ENCODE measurements around the gene HES6.
A peak's percentile ranks its signal among the peaks of the same experiment; 100 is the strongest.

Gene HES6

DNA sequence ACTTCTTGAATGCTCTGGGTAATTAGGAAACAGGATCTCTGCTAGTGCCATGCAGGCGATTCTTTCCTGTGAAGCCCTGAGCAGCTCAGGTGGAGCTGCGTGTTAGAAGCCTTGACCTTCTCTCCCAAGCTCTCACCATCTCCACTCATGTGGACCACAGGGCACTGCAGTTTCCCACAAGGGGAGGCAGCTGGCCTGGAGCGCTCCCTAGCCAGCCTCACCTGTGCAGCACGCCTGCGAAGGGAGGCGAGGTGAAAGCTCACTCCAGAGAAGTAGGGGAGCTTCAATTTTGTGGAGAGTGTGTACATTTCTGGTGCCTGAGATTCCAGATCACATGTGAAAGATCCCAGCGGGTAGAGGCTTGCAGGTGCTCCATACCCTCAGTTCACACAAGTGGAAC lies 11.1 kb upstream of the HES6 start:
- peaks cover 78% of the 10 kb centered on the region for H3K36me3 ChIP-seq (ENCODE audit: insufficient read depth, low read length)

DNA sequence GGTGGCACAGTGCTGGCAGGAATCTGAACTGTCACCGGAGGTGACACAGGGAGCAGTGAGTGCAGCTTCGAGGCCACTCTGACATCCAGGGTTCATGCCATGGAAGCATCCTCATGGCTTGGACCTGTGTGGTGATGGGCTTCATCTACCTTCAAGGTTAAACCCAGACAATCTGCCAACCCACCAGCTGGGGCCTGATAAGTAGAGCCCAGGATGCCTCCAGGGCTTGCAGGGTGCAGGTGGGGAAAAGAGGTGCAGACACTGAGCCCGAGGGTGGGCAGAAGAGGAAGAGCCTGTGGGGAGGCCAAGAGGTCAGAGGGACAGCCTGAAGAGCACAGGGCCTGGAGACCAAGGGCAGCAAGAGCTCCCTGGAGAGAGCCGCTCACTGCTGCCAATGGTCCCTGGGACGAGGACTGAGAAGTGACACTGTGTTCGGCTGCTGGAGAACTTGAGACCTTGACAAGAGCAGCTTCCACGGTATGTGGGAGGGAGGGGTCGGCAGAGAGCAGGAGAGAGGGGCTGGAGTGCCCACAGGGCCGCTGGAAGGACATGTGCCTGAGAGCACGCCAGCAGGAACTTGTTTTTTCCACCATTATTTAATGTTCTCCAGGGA lies 8.1 kb upstream of the HES6 start:
- H3K9me3 ChIP-seq (ENCODE audit: low read length): no peaks in the 10 kb centered on the region
- H3K27ac ChIP-seq (ENCODE audit: low read depth, low read length): no peak overlapping the region
- H3K9ac ChIP-seq (ENCODE audit: low read length): no peak overlapping the region
- no peaks in the 10 kb centered on the region for H3K27me3 ChIP-seq (ENCODE audit: control insufficient read depth in 1 of 2, insufficient read depth in 2 of 2, low read length in 2 of 2)
- no peak overlapping the region for H3K4me3 ChIP-seq (ENCODE audit: low read depth in 1 of 2, low read length in 2 of 2)
- H3K4me1 ChIP-seq (ENCODE audit: insufficient read depth, low read length): peaks cover 8% of the 10 kb centered on the region
- peaks cover 55% of the 10 kb centered on the region for H3K36me3 ChIP-seq (ENCODE audit: insufficient read depth, low read length)

More for the DNA sequence above, 11.1 kb upstream of the HES6 start:
- H3K4me3 ChIP-seq (ENCODE audit: low read depth in 1 of 2, low read length in 2 of 2): no peak overlapping the region
- no peaks in the 10 kb centered on the region for H3K4me1 ChIP-seq (ENCODE audit: insufficient read depth, low read length)
- H3K27me3 ChIP-seq (ENCODE audit: control insufficient read depth in 1 of 2, insufficient read depth in 2 of 2, low read length in 2 of 2): no peaks in the 10 kb centered on the region
- H3K9ac ChIP-seq (ENCODE audit: low read length): no peak overlapping the region
- no peak overlapping the region for H3K27ac ChIP-seq (ENCODE audit: low read depth, low read length)
- no peaks in the 10 kb centered on the region for H3K9me3 ChIP-seq (ENCODE audit: low read length)

DNA sequence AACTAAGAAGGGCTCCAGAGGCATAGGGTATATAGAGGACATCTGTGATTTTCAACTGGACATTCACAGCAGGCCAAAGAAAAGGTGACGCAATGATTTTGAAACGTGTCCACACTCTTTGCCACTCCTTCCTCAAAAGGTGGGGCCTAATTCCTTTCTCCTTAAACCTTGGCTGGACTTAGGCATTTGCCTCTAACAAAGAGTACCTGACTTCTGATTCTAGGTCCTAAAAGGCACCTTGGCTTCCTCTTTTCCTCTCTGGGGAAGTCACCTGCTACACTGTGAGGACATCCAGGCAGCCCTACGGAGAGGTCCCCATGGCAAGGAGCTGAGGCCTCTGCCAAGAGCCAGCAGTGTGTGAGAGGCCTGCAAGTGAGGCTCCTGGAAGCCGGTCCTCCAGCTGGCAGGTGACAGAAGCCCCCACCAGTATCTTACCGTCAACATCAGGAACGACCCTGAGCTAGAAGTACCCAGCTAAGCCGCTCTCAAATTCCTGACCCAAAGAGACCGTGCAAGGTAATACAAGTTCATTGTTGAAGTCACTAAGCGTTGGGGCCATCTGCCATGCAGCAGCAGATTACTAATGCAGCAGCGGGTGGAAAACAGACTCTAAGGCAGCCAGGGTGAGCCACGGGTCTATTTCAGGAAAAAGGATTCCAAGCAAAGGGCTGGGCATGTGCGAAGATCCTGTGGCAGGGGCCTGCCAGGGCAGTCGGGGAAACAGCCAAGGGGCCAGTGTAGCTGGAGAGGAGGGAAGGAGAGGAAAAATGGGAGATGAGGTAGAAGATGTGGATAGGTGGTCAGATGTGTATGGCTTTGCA lies 7.4 kb upstream of the HES6 start:
- Histone ChIP-seq H3K4me1 (ENCODE audit: insufficient read depth, low read length) (peaks cover 16% of the 10 kb centered on the region), H3K9me3 (ENCODE audit: low read length) (no peaks in the 10 kb centered on the region), H3K4me3 (ENCODE audit: low read depth in 1 of 2, low read length in 2 of 2) (no peak overlapping the region), H3K27ac (ENCODE audit: low read depth, low read length) (no peak overlapping the region), H3K9ac (ENCODE audit: low read length) (no peak overlapping the region), H3K36me3 (ENCODE audit: insufficient read depth, low read length) (peaks cover 47% of the 10 kb centered on the region), H3K27me3 (ENCODE audit: control insufficient read depth in 1 of 2, insufficient read depth in 2 of 2, low read length in 2 of 2) (no peaks in the 10 kb centered on the region)

DNA sequence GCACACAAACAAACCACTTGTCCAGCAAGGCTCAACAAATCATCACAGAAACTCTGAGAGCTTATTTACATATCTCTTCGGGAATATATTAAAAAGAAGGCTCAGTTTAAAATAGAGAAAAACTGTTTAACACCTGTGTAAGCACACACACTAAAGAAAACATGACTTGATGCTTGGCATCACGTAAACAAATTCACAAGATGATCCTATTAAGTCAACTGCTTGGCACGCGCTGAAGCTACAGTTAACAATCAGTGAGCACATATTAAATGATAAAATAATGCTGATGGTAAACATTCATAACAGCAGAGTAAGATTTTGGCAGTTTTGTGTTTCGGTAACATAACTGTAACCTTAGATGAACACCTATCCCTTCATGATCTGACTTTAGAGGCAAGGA lies 4.3 kb upstream of the HES6 start:
- no peak overlapping the region for H3K27ac ChIP-seq (ENCODE audit: low read depth, low read length)
- peaks cover 24% of the 10 kb centered on the region for H3K36me3 ChIP-seq (ENCODE audit: insufficient read depth, low read length)
- no peak overlapping the region for H3K4me3 ChIP-seq (ENCODE audit: low read depth in 1 of 2, low read length in 2 of 2)
- no peaks in the 10 kb centered on the region for H3K27me3 ChIP-seq (ENCODE audit: control insufficient read depth in 1 of 2, insufficient read depth in 2 of 2, low read length in 2 of 2)
- H3K4me1 ChIP-seq (ENCODE audit: insufficient read depth, low read length): peaks cover 26% of the 10 kb centered on the region
- H3K9me3 ChIP-seq (ENCODE audit: low read length): no peaks in the 10 kb centered on the region
- H3K9ac ChIP-seq (ENCODE audit: low read length): no peak overlapping the region

DNA sequence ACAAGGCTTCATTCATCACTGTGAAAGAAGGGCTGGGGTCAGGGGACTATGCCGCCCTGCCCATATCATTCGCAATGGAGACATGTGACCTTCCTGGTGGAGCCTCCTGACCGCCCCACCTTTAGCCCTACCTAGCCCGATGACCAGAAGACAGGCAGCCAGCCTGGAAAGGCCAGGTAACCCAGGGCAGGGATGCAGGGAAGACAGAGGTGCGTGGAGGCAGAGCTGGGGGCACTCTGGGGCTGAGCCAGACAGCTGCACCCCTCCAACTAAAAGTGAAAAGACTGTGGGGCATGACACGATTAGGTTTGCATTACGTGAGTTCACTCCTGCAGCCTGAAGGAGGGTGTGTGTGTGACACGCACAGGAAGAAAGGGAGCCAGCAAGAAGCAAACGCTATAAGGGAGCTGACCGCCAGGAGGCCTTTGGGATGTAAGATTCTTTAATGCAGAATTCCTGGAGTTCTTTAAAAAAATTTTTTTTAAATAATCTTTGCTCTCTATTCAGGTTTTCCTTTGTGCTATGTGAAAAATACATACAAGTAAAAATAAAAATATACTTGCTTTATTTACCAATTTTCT lies 3.7 kb upstream of the HES6 start:
- H3K27me3 ChIP-seq (ENCODE audit: control insufficient read depth in 1 of 2, insufficient read depth in 2 of 2, low read length in 2 of 2): no peaks in the 10 kb centered on the region
- H3K9ac ChIP-seq (ENCODE audit: low read length): no peak overlapping the region
- H3K36me3 ChIP-seq (ENCODE audit: insufficient read depth, low read length): peaks cover 24% of the 10 kb centered on the region

DNA sequence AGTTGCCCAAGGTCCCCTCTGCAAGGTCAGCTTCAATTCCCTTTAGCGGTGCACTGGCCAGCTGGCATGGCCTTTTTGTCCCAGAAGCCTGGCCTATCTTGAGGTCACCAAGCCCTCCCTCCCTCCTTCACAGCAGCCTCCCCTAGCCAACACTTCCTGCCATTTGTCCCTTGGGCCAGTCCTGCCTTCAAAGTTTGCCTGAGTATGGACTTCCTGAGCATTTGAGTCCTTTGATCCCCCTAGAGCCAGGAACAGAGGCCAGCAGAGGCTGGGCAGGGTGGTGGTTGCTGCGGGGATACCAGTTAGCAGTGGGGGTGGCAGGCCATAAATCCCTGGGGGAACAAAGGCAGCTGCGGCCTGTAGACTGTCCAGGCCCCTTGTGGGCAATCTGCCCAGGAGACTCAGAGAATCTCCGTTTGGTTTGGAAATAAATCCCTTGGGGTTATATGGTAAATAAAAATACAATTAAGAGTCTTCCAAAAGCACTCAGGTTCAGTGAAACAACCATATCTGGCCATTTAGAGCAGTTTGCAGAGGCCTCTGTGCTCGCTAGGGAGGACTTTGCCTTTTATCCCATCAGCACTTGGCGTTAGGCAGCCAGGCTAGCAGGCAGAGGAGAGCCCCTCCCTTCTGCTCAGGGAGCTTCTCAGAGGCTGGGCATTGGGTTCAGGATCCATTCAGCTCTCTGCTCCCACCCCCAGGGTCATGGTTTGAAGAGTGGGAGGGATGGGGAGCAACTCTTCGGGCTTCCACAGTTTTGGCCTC lies 3.1 kb upstream of the HES6 start:
- H3K9me3 ChIP-seq (ENCODE audit: low read length): no peaks in the 10 kb centered on the region
- peaks cover 26% of the 10 kb centered on the region for H3K4me1 ChIP-seq (ENCODE audit: insufficient read depth, low read length)
- H3K27ac ChIP-seq (ENCODE audit: low read depth, low read length): peak overlapping the region; percentile 79
- no peaks in the 10 kb centered on the region for H3K27me3 ChIP-seq (ENCODE audit: control insufficient read depth in 1 of 2, insufficient read depth in 2 of 2, low read length in 2 of 2)
- H3K4me3 ChIP-seq (ENCODE audit: low read depth in 1 of 2, low read length in 2 of 2): no peak overlapping the region
- no peak overlapping the region for H3K9ac ChIP-seq (ENCODE audit: low read length)
- peaks cover 20% of the 10 kb centered on the region for H3K36me3 ChIP-seq (ENCODE audit: insufficient read depth, low read length)

More for the DNA sequence above, 3.7 kb upstream of the HES6 start:
- peak overlapping the region; percentile 79 for H3K27ac ChIP-seq (ENCODE audit: low read depth, low read length)
- peaks cover 26% of the 10 kb centered on the region for H3K4me1 ChIP-seq (ENCODE audit: insufficient read depth, low read length)
- H3K4me3 ChIP-seq (ENCODE audit: low read depth in 1 of 2, low read length in 2 of 2): no peak overlapping the region
- no peaks in the 10 kb centered on the region for H3K9me3 ChIP-seq (ENCODE audit: low read length)

DNA sequence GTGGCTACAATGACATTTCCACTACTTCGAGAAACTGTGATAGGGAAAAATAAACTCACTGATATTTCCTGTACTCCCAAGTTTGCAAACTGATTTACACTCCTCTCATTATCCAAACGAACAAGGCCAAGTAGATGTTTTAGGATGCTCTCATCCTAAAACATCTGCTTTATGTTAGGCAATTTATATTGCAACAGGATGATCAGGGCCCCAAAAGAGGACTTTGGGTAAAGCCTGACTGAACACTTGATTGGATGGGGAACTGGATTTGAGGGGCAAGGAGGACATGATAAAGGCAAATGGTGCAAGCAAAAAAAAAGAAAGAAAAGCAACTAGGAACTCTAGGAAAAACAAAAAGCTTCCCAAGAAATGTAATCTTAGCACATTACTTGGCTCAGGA lies 2.1 kb upstream of the HES6 start:
- Histone ChIP-seq H3K27me3 (ENCODE audit: control insufficient read depth in 1 of 2, insufficient read depth in 2 of 2, low read length in 2 of 2) (no peaks in the 10 kb centered on the region), H3K27ac (ENCODE audit: low read depth, low read length) (peak overlapping the region; percentile 79), H3K36me3 (ENCODE audit: insufficient read depth, low read length) (peaks cover 10% of the 10 kb centered on the region), H3K4me3 (ENCODE audit: low read depth in 1 of 2, low read length in 2 of 2) (no peak overlapping the region), H3K9me3 (ENCODE audit: low read length) (no peaks in the 10 kb centered on the region), H3K9ac (ENCODE audit: low read length) (no peak overlapping the region), H3K4me1 (ENCODE audit: insufficient read depth, low read length) (peaks cover 26% of the 10 kb centered on the region)

DNA sequence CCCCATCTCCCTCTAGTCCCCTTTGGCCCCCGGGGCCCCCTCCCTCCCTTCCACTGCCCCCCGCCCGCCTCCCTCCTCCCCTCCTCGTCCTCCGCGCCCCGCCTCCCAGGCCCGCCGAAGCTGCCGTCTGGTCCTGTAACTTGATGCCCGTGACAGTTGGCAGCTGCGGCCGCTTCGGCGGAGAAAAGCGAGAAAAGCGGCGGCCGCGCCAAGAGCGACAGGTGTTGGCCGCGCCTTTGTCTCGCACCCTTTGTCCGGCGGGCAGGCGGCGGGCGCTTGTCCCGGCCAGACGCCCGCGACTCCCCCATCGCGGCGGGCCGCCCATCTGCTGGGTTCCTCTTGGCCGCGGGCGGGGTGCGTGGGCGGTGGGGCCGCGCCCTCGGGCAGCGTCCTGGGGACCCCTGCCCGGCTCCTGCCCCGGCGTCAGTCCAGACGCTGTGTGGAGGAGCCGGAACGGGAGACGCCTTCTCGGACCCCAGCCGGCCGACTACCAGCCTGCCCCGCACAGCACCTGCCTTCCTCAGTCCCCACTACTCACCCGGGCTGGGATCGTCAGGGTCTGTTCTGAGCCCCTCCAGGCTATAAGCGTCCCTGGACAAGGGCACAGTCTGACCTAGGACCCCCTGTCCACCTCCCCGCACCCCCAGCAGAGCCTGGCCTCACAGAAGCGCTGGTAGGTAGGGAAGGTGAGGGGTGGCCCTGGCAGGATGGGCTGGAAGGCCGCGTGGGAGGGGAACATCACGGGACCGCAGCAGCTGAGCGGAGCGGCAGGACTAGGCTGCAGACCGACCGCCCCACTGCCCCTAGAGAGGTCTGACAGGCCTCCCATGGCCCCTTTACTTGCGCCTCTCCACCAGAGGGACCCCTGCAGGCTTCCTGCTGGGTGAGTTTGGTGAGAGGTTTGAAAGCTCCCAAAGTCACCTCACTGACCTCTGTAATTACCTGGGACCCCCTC lies 1.2 kb upstream of the HES6 start:
- Histone ChIP-seq H3K9ac (ENCODE audit: low read length) (no peak overlapping the region), H3K27me3 (ENCODE audit: control insufficient read depth in 1 of 2, insufficient read depth in 2 of 2, low read length in 2 of 2) (no peaks in the 10 kb centered on the region), H3K9me3 (ENCODE audit: low read length) (no peaks in the 10 kb centered on the region), H3K4me3 (ENCODE audit: low read depth in 1 of 2, low read length in 2 of 2) (no peak overlapping the region), H3K36me3 (ENCODE audit: insufficient read depth, low read length) (peaks cover 6% of the 10 kb centered on the region), H3K27ac (ENCODE audit: low read depth, low read length) (peak overlapping the region; percentile 60), H3K4me1 (ENCODE audit: insufficient read depth, low read length) (peaks cover 26% of the 10 kb centered on the region)

DNA sequence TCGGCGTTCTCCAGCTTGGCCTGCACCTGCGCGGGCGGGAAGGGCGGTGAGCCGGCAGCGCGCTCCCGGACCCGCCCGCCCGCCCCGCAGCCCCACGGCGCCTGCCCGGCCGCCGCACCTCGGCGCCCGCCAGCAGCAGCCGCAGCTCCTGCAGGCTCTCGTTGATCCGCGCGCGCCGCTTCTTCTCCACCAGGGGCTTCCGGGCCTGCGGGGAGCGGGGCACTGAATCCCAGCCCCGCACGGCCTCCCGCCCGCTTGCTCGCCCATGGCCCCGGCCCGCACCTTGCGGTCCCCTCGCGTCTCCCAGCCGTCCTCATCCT lies 335 bp downstream of the HES6 start:
- Histone ChIP-seq H3K27me3 (ENCODE audit: control insufficient read depth in 1 of 2, insufficient read depth in 2 of 2, low read length in 2 of 2) (no peaks in the 10 kb centered on the region), H3K9me3 (ENCODE audit: low read length) (no peaks in the 10 kb centered on the region), H3K9ac (ENCODE audit: low read length) (no peak overlapping the region), H3K36me3 (ENCODE audit: insufficient read depth, low read length) (no peaks in the 10 kb centered on the region), H3K4me3 (ENCODE audit: low read depth in 1 of 2, low read length in 2 of 2) (peak overlapping the region; percentile 53 to 73), H3K4me1 (ENCODE audit: insufficient read depth, low read length) (peaks cover 26% of the 10 kb centered on the region), H3K27ac (ENCODE audit: low read depth, low read length) (peak overlapping the region; percentile 53)

DNA sequence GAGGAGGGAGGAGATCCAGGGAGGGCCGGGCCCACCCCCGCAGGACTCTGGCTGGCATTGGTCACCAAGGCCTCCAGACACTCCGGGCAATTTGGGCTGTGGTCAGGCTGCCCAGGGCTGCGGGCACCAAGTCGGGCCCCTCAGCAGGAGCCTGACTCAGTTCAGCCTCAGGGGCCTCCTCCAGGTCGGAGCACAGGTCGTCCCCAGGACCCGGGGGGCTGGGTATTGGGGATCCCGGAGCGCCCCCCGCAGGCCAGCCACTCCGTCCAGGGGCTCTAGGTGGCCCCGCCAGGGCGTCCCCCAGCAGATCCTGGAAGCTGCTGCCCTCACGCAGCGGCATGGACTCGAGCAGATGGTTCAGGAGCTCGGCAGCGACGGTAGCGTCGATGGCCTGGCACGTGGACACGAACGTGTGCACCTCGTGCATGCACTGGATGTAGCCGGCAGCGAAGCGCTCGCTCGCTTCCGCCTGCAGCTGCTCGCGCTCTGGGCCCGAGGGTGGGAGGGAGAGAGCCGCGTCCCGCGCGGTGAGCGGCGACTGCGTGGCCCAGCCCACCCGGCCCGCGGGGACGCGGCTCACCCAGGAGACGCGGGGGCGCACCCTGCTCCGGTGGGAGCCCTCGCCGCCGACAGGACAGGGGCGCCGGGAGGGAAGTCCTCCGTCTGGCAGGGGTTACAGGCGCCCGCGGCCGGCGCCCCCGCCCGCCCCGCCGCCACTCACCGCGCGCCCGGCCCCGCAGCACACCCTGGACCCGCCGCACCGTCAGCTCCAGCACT lies 884 bp downstream of the HES6 start:
- no peak overlapping the region for H3K27ac ChIP-seq (ENCODE audit: low read depth, low read length)
- peaks cover 26% of the 10 kb centered on the region for H3K4me1 ChIP-seq (ENCODE audit: insufficient read depth, low read length)
- H3K27me3 ChIP-seq (ENCODE audit: control insufficient read depth in 1 of 2, insufficient read depth in 2 of 2, low read length in 2 of 2): no peaks in the 10 kb centered on the region
- peak overlapping the region; percentile 32 to 73 for H3K4me3 ChIP-seq (ENCODE audit: low read depth in 1 of 2, low read length in 2 of 2)
- no peaks in the 10 kb centered on the region for H3K9me3 ChIP-seq (ENCODE audit: low read length)
- H3K9ac ChIP-seq (ENCODE audit: low read length): no peak overlapping the region
- no peaks in the 10 kb centered on the region for H3K36me3 ChIP-seq (ENCODE audit: insufficient read depth, low read length)
